IPS-15b (cell line): ENCODE measurements around the gene ADCY7.
"Not testable (repeated sequence)": the region's sequence is repeated elsewhere in the genome, so short reads cannot be mapped to it uniquely, and the experiment has no call there.

Experiments
- H3K27me3 ChIP-seq: one replicate; pipeline ENCODE4 v1.6.1; 2013; ENCODE audit warnings: low read length; ENCODE audit not compliant: control insufficient read depth, insufficient read depth
- H3K36me3 ChIP-seq: one replicate; pipeline ENCODE4 v1.6.1; 2013; ENCODE audit warnings: low read length; ENCODE audit not compliant: control insufficient read depth, insufficient read depth
- H3K4me1 ChIP-seq: one replicate; pipeline ENCODE4 v1.6.1; 2013; ENCODE audit warnings: mild to moderate bottlenecking, low read length; ENCODE audit not compliant: control insufficient read depth, insufficient read depth
- H3K4me3 ChIP-seq: one replicate; pipeline ENCODE4 v1.5.1; 2013; ENCODE audit warnings: low read depth, low read length
- H3K9ac ChIP-seq: one replicate; pipeline ENCODE4 v1.6.1; 2013; ENCODE audit warnings: low read depth, mild to moderate bottlenecking, low read length
- H3K9me3 ChIP-seq: one replicate; pipeline ENCODE4 v1.6.1; 2013; ENCODE audit warnings: mild to moderate bottlenecking, low read length; ENCODE audit not compliant: control insufficient read depth, insufficient read depth

ADCY7 gene

DNA sequence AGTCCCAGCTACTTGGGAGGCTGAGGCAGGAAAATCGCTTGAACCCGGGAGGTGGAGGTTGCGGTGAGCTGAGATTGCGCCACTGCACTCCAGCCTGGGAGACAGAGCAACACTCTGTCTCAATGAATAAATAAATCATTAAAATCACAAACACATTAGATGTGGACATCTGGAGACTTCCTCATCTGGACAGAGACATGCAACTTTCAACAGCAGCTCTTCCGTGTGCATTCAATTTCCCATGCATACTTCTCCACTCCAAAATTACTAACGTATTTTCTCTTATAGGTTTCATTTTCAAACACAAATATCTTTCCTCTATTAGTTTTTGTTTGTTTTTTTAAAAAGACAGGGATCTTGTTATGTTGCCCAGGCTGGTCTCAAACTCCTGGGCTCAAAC lies 23.3 kb upstream of the ADCY7 start:
- not testable (repeated sequence) for H3K9ac ChIP-seq, H3K27me3 ChIP-seq, H3K36me3 ChIP-seq, H3K4me3 ChIP-seq, H3K9me3 ChIP-seq, H3K4me1 ChIP-seq

DNA sequence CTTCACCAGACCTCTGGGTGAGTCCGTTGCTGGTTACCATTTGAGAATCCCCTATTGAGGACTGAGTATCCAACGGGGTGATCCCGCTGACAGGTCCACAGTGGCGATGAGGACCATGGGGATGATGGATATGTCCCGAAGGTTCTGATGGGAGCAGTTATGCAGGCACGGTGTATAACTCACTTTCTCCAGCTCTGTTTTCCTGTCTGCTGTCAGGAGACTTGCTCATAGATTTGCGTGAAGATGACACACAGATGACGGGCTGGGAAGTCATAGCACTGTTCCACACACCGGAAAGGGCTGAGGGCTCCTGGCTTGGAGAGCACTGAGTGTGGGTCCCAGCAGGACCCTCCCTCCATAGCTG lies 22.2 kb upstream of the ADCY7 start:
- Histone ChIP-seq H3K36me3 (no peaks in the 10 kb centered on the region), H3K9me3 (no peaks in the 10 kb centered on the region), H3K4me3 (peak overlapping the region; percentile 46), H3K27me3 (peaks cover 9% of the 10 kb centered on the region), H3K9ac (no peak overlapping the region), H3K4me1 (peaks cover 6% of the 10 kb centered on the region)

DNA sequence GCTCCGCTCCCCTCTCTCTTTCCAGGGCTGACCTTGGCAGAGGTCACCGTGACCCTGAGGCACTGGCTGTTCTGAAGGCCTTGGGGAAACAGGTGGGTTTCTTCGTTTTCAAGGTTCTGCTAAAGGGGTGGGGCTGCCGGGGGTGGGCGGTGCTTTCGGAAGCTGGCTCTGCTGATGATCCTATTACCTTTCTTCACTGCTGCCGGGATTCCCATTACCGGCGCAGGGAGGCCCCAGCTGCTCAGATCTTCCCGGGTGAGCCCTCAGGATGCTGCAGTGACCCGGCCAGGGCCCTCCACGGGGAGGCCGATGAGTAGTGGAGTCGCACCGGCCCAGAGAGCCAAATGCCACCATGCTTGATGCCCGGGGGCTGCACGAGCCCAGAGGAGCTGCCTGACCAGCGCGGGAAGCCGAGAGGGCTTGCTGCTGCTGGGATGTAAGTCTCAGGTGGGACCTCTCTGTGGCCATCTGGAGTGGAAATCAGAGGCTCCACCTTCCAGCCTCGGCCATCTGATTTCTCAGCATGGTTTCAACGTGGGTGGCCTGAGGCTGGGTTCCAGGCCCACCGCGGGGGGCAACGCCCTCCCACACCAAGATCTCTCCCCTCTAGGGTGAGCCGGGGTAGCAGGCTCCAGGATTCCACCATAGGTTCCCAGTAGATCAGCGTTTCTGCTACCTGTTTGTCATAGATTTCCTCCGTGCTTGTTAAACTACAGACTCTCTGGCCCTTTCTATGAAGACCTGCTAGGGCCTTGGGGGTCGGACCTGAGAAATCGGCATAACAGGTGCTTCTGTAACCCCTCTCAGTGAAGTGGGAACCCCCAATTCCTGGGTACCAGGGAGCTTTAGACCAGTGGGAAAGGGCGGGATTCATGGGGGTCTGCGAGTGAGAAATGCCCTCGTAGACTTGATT lies 21.6 kb upstream of the ADCY7 start:
- Histone ChIP-seq H3K4me1 (peaks cover 6% of the 10 kb centered on the region), H3K27me3 (peaks cover 9% of the 10 kb centered on the region), H3K36me3 (no peaks in the 10 kb centered on the region), H3K4me3 (peak overlapping the region; percentile 46), H3K9me3 (no peaks in the 10 kb centered on the region), H3K9ac (no peak overlapping the region)

DNA sequence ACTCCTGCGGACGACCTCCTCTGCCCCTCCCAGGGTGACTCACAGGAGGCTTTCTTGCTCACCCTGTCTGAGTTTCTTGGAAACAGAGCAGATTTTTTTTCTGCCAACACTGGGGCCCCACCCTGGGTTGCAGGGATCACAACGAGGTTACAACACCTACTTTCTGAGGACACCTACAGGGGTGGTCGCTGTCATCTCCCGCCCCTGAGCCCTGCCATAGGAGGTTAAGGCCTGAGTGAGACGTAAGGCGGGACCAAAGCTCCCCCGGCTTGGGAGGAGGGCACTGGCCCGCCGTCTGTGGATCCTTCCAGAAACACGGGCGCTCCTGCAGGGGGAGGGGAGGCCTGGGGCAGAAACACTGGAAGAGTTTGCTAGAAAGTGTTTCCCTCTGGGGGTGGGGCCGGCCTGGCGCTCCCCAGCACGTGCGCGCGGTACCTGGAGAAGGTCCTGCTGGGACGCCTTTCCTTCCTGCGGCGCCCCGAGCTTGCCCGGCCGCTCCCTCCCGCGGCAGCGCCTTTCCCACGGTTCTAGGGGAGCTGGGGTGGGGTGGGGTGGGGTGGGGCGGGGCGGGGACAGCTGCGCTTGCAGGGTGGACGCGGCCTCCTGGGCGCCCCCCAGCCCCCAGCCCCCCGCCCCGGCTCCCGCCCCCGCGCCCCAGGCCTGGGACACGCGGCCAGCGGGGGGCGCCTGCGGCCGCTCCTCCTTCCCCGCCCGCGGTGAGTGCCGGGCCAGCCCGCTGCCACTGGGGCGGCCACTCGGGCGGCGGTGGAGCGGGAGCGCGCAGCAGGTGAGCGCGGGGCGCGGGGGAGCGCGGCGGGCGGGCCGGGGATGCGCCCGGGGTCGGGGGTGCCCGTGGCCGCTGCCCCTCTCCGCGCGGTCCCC lies 20.7 kb upstream of the ADCY7 start:
- Histone ChIP-seq H3K4me3 (peak overlapping the region; percentile 53), H3K36me3 (no peaks in the 10 kb centered on the region), H3K9me3 (no peaks in the 10 kb centered on the region), H3K9ac (no peak overlapping the region), H3K27me3 (peaks cover 9% of the 10 kb centered on the region), H3K4me1 (peaks cover 8% of the 10 kb centered on the region)

DNA sequence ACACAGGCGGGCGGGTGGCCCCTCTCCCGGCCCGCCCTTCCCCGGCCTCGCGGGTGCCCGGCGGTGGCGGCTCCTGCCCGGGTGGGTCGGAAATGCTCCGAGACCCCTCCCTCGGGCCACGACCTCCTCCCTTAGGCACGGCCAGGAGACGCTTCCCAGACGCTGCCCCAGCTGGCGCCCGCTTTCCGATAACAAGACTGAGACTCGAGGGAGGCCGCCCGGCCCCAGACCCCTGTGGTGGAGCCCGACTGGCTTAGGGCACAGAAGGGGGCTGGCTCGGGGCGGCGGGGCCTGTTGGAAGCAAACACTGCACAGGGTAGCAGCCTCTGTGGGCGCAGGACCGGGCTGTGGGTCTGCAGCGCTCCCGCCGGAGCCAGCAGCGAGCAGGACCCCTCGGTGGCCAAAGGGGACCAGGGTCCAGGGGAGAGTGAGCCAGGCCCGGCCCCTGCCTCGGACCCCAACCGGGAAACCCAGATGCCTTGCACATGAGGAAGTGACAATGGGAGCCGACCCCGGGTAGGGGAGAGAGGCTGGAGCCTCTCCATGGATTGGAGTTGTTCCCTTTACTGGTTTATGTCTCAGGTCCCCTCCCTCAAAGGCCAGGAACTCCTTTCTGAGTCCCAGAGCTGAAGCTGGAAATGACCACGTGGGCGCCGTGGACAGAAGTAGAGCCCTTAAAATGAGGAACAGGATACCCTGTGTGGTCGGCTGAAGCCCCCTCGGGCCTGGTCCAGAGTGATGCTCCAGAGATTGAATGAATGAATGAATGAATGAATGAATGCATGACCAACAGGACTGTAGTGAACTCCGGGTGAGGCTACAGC lies 19.8 kb upstream of the ADCY7 start:
- Histone ChIP-seq H3K9ac (peak overlapping the region; percentile 47), H3K4me3 (peak overlapping the region; percentile 53), H3K4me1 (peaks cover 8% of the 10 kb centered on the region), H3K36me3 (no peaks in the 10 kb centered on the region), H3K27me3 (peaks cover 9% of the 10 kb centered on the region), H3K9me3 (no peaks in the 10 kb centered on the region)

DNA sequence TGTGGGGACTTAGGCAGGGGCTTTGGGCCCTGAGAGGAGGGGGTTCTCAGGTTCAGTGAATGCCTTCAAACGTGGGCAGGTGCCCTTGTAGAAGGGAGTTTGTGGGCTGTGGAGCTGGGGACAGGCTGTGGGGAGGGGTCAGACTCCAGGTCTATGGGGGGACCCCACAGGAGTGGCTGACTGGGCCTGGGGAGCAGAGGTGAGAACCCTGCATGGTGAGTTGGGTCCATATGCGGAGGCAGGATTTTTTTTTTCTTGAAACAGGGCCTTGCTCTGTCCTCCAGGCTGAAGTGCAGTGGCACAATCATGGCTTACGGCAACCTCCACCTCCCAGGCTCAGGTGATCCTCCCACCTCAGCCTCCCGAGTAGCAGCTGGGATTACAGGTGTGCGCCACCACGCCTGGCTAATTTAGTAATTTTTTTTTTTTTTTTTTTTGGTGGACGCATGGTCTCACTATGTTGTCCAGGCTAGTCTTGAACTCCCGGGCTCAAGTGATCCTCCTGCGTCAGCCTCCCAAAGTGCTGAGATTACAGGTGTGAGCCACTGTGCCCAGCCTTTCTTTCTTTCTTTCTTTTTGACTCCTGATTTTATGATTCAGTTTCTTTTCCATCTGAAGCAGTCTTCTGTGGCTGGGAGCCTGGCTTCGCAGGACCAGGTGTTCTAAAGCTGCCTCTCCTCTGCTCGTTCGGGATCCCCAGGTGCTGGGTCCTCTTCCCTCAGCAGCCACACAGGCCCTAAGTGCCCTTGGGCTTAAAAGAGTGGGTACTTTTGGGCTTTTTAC lies 19.0 kb upstream of the ADCY7 start:
- Histone ChIP-seq H3K4me1 (peaks cover 8% of the 10 kb centered on the region), H3K36me3 (no peaks in the 10 kb centered on the region), H3K4me3 (peak overlapping the region; percentile 53), H3K9me3 (no peaks in the 10 kb centered on the region), H3K27me3 (peaks cover 9% of the 10 kb centered on the region), H3K9ac (no peak overlapping the region)

DNA sequence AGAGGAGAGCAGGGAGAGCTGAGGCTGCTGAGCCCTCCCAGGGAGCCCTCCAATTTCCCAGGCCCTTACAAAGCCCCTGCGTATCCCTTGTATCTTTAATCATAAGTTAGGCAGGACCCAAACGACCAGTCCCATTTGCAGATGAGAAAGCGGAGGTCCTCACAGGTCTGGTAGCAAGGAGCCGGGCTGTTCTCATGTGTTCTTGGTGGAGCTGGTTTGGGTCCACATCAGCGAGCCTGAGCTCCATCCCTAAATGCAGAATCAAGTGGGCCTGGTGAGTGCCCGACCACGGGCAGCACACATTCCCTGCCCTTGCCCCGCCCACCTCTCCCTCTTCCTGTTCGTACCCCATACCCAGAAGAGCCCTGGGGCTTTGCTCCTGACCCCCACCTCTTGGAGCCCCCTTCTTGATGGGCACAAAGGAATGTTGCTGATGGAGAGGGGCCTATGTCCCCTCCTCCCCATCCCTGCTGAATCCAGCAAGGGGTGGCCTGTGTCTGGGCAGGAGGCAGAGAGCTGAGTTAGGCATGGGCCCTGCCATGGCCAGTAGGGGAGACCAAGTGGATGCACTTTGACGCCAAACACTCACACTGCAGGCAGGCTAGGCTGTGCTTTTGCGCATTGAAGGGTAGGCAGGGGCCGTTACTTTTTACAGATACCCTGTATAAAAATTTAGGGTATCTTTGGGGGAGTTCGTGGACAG lies 18.3 kb upstream of the ADCY7 start:
- Histone ChIP-seq H3K36me3 (no peaks in the 10 kb centered on the region), H3K4me3 (no peak overlapping the region), H3K9ac (no peak overlapping the region), H3K27me3 (peaks cover 9% of the 10 kb centered on the region), H3K9me3 (no peaks in the 10 kb centered on the region), H3K4me1 (peaks cover 8% of the 10 kb centered on the region)

DNA sequence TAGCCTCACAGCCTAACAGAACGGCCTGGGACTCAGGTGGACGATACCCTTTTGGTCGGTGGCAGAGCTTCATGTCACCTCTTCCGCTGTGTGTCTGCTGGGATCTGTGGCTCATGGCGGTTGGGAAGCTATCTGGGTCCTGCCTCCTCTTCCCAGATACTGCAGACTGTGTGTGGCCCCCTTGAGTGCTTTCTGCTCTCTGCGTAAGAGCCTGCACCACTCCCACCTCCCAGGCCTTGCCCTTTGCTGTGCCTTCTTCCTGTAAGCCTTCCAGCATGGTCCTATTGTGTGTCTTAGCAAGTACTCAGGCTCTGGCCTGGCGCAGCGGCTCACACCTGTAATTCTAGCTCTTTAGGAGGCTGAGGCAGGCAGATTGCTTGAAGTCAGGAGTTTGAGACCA lies 17.5 kb upstream of the ADCY7 start:
- no peaks in the 10 kb centered on the region for H3K9me3 ChIP-seq
- no peaks in the 10 kb centered on the region for H3K36me3 ChIP-seq
- H3K4me3 ChIP-seq = no peak overlapping the region
- peaks cover 9% of the 10 kb centered on the region for H3K27me3 ChIP-seq
- H3K4me1 ChIP-seq = peaks cover 8% of the 10 kb centered on the region
- H3K9ac ChIP-seq = no peak overlapping the region

DNA sequence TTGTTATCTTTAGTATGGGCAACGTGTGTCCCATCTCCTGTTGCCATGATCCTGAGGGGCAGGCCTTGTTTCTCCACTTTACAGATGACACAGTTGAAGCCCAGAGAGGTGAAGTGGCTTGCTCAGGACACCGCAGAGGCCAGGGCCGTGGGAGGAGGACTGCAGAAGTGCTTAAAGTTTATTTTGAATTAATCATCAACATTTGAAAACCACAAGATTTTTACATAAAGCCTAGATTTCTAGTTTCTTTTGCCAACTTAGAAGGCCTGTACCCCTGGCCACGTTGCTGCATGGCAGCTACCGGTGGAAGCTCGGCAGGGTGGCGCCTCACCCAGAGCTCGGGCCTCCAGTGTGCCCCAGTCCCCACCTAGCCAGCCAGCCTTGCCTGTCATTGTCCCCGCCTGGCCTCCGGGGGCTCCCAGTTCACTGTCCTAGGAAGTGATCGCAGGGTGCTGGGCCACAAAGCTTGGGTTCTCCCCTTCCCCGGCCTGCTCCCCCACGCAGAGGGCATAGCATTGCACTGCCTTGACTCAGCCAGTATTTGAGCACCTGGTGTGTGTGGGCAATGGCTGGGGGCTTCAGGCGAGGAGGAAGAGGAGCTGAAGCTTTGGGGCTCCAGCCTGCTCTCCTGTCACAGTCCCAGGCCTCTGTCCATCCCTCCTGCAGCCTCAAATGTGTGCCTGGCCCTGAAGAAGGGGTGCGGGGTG lies 14.8 kb upstream of the ADCY7 start:
- no peaks in the 10 kb centered on the region for H3K27me3 ChIP-seq
- no peaks in the 10 kb centered on the region for H3K36me3 ChIP-seq
- H3K9ac ChIP-seq = no peak overlapping the region
- H3K4me3 ChIP-seq = no peak overlapping the region
- H3K9me3 ChIP-seq = no peaks in the 10 kb centered on the region
- H3K4me1 ChIP-seq = peaks cover 3% of the 10 kb centered on the region

DNA sequence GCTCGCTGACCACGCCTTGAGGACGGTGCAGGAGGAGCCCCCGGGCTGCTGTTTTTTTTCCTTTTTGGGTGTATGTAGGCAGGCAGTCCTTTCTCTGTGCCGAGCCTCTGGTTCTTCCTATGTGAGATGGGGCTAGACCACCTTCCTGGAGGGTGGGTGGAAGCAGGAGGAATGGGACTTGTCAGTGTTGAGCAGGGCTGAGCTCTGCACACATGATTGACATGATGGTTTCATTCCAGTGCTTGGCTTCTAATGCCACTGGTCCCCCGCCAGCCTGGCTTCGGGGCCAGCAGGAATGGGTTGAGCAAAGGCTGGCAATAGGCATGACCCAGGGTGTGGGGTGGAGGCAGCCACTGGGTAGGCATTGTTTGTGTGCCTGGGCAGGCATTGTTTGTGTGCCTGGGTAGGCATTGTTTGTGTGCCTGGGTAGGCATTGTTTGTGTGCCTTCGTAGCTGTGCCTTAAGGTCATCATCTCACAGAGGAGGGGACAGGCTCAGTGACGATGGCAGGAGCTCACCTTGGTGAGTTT lies 14.2 kb upstream of the ADCY7 start:
- no peak overlapping the region for H3K9ac ChIP-seq
- no peaks in the 10 kb centered on the region for H3K9me3 ChIP-seq
- H3K27me3 ChIP-seq = no peaks in the 10 kb centered on the region
- H3K4me1 ChIP-seq = peaks cover 3% of the 10 kb centered on the region
- H3K4me3 ChIP-seq = no peak overlapping the region
- no peaks in the 10 kb centered on the region for H3K36me3 ChIP-seq
